ENCODE measurements around the gene CEP85. TPM values are rescaled to one million over a fixed set of nuclear protein-coding genes. Genes with fewer than 3 reads are reported as not detected.

The CEP85 gene, protein sequence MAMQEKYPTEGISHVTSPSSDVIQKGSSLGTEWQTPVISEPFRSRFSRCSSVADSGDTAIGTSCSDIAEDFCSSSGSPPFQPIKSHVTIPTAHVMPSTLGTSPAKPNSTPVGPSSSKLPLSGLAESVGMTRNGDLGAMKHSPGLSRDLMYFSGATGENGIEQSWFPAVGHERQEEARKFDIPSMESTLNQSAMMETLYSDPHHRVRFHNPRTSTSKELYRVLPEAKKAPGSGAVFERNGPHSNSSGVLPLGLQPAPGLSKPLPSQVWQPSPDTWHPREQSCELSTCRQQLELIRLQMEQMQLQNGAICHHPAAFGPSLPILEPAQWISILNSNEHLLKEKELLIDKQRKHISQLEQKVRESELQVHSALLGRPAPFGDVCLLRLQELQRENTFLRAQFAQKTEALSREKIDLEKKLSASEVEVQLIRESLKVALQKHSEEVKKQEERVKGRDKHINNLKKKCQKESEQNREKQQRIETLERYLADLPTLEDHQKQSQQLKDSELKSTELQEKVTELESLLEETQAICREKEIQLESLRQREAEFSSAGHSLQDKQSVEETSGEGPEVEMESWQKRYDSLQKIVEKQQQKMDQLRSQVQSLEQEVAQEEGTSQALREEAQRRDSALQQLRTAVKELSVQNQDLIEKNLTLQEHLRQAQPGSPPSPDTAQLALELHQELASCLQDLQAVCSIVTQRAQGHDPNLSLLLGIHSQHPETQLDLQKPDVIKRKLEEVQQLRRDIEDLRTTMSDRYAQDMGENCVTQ
- 7.4 TPM for polyA plus RNA-seq (2012; ENCODE audit: low read depth, missing spikeins)

DNA sequence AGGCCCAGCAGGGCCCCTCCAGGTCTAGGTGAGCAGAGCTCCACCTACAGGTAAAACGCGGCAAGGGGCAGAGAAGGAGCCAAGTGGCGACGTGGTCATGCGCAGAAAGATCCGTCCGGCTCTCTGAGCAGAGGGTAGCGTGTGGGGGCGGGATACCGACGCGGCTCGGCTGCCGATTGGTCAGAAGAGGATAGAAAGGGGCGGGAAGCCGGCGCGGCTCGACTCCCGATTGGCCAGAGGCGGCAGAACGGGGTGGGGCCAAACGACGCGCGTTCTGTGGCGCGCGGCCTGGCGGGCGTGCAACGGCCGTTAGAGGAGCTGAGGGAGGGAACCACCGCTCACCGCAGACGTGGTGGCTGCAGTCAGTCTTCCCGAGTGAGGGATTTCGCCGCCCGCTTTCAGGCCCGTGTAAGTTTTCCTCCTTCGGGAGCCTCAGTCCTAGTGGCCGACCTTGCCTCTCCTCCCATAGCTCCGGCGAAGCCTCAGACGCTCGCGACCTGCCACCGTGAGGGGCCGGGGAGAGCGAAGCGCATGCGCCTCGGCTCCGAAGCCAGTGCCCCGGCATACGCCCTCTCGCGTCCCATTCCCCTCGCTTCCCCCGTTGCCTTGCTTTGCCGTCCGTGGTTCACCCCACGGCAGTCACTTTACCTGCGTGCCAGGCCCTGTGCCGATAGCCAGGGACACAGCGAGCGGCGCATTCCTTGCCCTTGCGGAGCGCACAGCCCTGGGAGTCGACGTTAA lies at the start of gene CEP85:
Gene CEP85 (plus strand): TSS at position 298 of the 741 bp plus-strand sequence. CDS start 5,584 bp downstream, outside the sequence.
- peak; percentile 99 for FAIRE-seq
- TF ChIP-seq POLR2AphosphoS5 (IDR thresholded peaks at IDR 0.05; ENCODE audit: low read depth, low read length): peak; percentile 85
- no peak for TF ChIP-seq SPI1 (IDR thresholded peaks at IDR 0.05; ENCODE audit: low read depth, low read length)
- TF ChIP-seq POU2F2 (IDR thresholded peaks at IDR 0.05; ENCODE audit: low read depth, low read length): 0 out of 2 replicates have a peak, but pooled peaks have one; percentile 38
- peak; percentile 77; the same call in 1 of the 2 replicates for TF ChIP-seq POLR2A (IDR thresholded peaks at IDR 0.05; ENCODE audit: low read depth, low read length)
- TF ChIP-seq PAX5 (IDR thresholded peaks at IDR 0.05; ENCODE audit: insufficient read depth, low read length, severe bottlenecking): no peak
- TF ChIP-seq TAF1 (IDR thresholded peaks at IDR 0.05; ENCODE audit: low read depth, low read length): no peak; the same call in 1 of the 2 replicates

DNA sequence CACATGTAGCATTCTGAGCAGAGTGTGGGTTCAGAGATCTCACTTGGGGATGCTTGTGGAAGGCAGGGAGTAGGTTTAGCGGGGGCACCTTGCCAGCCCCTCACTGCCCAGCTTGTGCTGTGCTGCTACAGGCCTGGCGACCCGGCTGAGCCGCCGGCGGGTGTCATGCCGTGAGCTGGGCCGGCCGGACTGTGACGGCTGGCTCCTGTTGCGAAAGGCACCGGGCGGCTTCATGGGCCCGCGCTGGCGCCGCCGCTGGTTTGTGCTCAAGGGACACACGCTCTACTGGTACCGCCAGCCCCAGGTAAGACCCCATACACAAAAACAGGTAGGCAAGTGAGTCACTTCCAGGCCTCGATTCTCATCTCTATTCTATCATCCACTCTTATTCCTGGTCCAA lies 49.1 kb upstream of the CEP85 start:
- DNase-seq (ENCODE audit: insufficient read length, low spot score) (no peak), FAIRE-seq (no peak)
- TF ChIP-seq TAF1 (IDR thresholded peaks at IDR 0.05; ENCODE audit: low read depth, low read length) (no peak), POLR2AphosphoS5 (IDR thresholded peaks at IDR 0.05; ENCODE audit: low read depth, low read length) (no peak), POU2F2 (IDR thresholded peaks at IDR 0.05; ENCODE audit: low read depth, low read length) (no peak), SPI1 (IDR thresholded peaks at IDR 0.05; ENCODE audit: low read depth, low read length) (no peak), PAX5 (IDR thresholded peaks at IDR 0.05; ENCODE audit: insufficient read depth, low read length, severe bottlenecking) (no peak), POLR2A (IDR thresholded peaks at IDR 0.05; ENCODE audit: low read depth, low read length) (no peak)

More for the DNA sequence above, at the start of gene CEP85:
- peak; percentile 95 for DNase-seq (ENCODE audit: insufficient read length, low spot score)

GRCh38 chr1:26187882-26188281 lies 46.1 kb upstream of the CEP85 start:
- DNase-seq (ENCODE audit: insufficient read length, low spot score) (no peak), FAIRE-seq (no peak)
- no peak for TF ChIP-seq TAF1 (IDR thresholded peaks at IDR 0.05; ENCODE audit: low read depth, low read length)
- no peak for TF ChIP-seq POLR2AphosphoS5 (IDR thresholded peaks at IDR 0.05; ENCODE audit: low read depth, low read length)
- no peak for TF ChIP-seq SPI1 (IDR thresholded peaks at IDR 0.05; ENCODE audit: low read depth, low read length)

- FAIRE-seq (no peak), DNase-seq (ENCODE audit: insufficient read length, low spot score) (no peak)
- TF ChIP-seq POU2F2 (IDR thresholded peaks at IDR 0.05; ENCODE audit: low read depth, low read length): no peak
- TF ChIP-seq TAF1 (IDR thresholded peaks at IDR 0.05; ENCODE audit: low read depth, low read length): no peak
- TF ChIP-seq POLR2A (IDR thresholded peaks at IDR 0.05; ENCODE audit: low read depth, low read length): no peak
- no peak for TF ChIP-seq PAX5 (IDR thresholded peaks at IDR 0.05; ENCODE audit: insufficient read depth, low read length, severe bottlenecking)
- no peak for TF ChIP-seq SPI1 (IDR thresholded peaks at IDR 0.05; ENCODE audit: low read depth, low read length)
- TF ChIP-seq POLR2AphosphoS5 (IDR thresholded peaks at IDR 0.05; ENCODE audit: low read depth, low read length): no peak
Measured at GRCh38 chr1:26188477-26188876, 45.5 kb upstream of the CEP85 start.

- no peak for FAIRE-seq
- no peak for TF ChIP-seq POU2F2 (IDR thresholded peaks at IDR 0.05; ENCODE audit: low read depth, low read length)
- TF ChIP-seq POLR2A (IDR thresholded peaks at IDR 0.05; ENCODE audit: low read depth, low read length): no peak
- TF ChIP-seq PAX5 (IDR thresholded peaks at IDR 0.05; ENCODE audit: insufficient read depth, low read length, severe bottlenecking): no peak
- TF ChIP-seq TAF1 (IDR thresholded peaks at IDR 0.05; ENCODE audit: low read depth, low read length): no peak
- TF ChIP-seq POLR2AphosphoS5 (IDR thresholded peaks at IDR 0.05; ENCODE audit: low read depth, low read length): no peak
- TF ChIP-seq SPI1 (IDR thresholded peaks at IDR 0.05; ENCODE audit: low read depth, low read length): no peak
- no peak for DNase-seq (ENCODE audit: insufficient read length, low spot score)
Measured at GRCh38 chr1:26189331-26189730, 44.7 kb upstream of the CEP85 start.

DNA sequence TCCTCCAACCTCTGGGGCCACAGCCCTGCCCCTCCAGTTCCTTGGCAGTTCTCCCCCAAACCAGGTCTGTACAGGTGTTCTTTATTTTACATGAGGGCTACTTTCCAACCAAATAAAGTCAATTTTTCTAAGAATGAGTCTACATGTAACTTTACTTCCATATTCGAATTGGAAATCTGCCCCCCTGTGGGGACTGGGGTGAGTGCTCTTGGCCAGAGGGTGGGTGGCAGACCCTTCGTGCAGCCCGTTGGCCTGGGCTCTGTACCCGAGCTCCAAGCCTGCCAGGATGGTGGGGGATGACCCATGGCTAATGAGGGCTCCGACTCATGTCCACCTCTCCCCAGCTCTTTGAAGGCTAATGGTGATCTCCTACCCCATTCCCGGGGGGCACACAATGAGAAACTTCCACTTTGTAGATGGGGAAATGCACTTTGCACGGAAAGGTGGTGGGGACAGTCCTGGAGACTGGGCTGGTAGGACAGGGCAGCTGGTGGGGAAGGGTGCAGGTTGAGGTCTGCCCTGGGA lies 44.2 kb upstream of the CEP85 start:
- TF ChIP-seq SPI1 (IDR thresholded peaks at IDR 0.05; ENCODE audit: low read depth, low read length): no peak
- TF ChIP-seq POLR2A (IDR thresholded peaks at IDR 0.05; ENCODE audit: low read depth, low read length): no peak
- TF ChIP-seq POLR2AphosphoS5 (IDR thresholded peaks at IDR 0.05; ENCODE audit: low read depth, low read length): no peak
- TF ChIP-seq TAF1 (IDR thresholded peaks at IDR 0.05; ENCODE audit: low read depth, low read length): no peak
- no peak for TF ChIP-seq PAX5 (IDR thresholded peaks at IDR 0.05; ENCODE audit: insufficient read depth, low read length, severe bottlenecking)
- TF ChIP-seq POU2F2 (IDR thresholded peaks at IDR 0.05; ENCODE audit: low read depth, low read length): no peak
- no peak for DNase-seq (ENCODE audit: insufficient read length, low spot score)
- FAIRE-seq: no peak

DNA sequence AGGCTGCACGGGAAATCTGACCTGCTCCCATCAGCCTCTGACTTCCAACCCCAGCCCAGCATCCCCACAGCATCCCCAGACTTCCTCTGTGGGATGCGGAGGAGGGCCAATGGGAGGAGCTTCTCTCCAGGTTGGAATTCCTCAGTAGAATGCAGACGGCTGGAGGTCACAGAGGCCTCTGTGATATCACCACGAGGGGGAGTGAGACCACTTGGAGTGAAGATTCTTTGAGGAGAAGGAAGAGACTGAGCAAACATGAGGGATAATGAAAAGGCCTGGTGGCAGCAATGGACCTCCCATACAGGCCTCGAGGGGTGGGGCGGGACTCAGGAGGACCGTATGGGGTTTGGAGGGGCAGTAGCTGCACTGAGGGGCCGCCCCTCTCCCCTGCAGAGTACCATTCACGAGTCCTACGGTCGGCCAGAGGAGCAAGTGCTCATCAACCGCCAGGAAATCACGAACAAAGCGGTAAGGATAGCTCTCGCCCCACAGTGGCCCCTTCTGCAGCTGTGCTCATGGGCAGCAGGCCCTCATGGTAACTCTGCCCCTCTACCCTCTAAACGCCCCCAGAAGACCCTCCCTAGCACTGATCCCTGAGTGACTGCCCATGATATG lies 43.5 kb upstream of the CEP85 start, which contains the start of gene CATSPER4:
Gene CATSPER4 (plus strand): TSS at position 230 of the 615 bp plus-strand sequence. CDS start 26 bp downstream, at position 256.
- DNase-seq (ENCODE audit: insufficient read length, low spot score): no peak
- TF ChIP-seq POLR2A (IDR thresholded peaks at IDR 0.05; ENCODE audit: low read depth, low read length) (no peak), PAX5 (IDR thresholded peaks at IDR 0.05; ENCODE audit: insufficient read depth, low read length, severe bottlenecking) (no peak), POLR2AphosphoS5 (IDR thresholded peaks at IDR 0.05; ENCODE audit: low read depth, low read length) (no peak), POU2F2 (IDR thresholded peaks at IDR 0.05; ENCODE audit: low read depth, low read length) (no peak), TAF1 (IDR thresholded peaks at IDR 0.05; ENCODE audit: low read depth, low read length) (no peak), SPI1 (IDR thresholded peaks at IDR 0.05; ENCODE audit: low read depth, low read length) (no peak)
- FAIRE-seq: no peak

- no peak for FAIRE-seq
- no peak for DNase-seq (ENCODE audit: insufficient read length, low spot score)
- TF ChIP-seq POLR2A (IDR thresholded peaks at IDR 0.05; ENCODE audit: low read depth, low read length) (no peak), TAF1 (IDR thresholded peaks at IDR 0.05; ENCODE audit: low read depth, low read length) (no peak), POU2F2 (IDR thresholded peaks at IDR 0.05; ENCODE audit: low read depth, low read length) (no peak), POLR2AphosphoS5 (IDR thresholded peaks at IDR 0.05; ENCODE audit: low read depth, low read length) (no peak), PAX5 (IDR thresholded peaks at IDR 0.05; ENCODE audit: insufficient read depth, low read length, severe bottlenecking) (no peak), SPI1 (IDR thresholded peaks at IDR 0.05; ENCODE audit: low read depth, low read length) (no peak)
Measured at GRCh38 chr1:26191739-26192138, 42.3 kb upstream of the CEP85 start.

Data from GM12891 (cell line).